Measurements from ENCODE around the gene C17orf75.

- no peak for TF ChIP-seq CTCF (IDR thresholded peaks at IDR 0.05; ENCODE audit: low read depth, low read length)
- TF ChIP-seq EZH2phosphoT487 (IDR thresholded peaks at IDR 0.05; ENCODE audit: low read depth): no peak
Measured at GRCh38 chr17:32335046-32335445, 6.9 kb downstream of the C17orf75 start.

All from OCI-LY3 (cell line).